HG02981 (cell line): ENCODE measurements around the gene RXFP2.

Source experiments
- ATAC-seq: cut with Tn5 transposase; IDR thresholded peaks from one replicate; pipeline ENCODE4 v1.9.1; 2021; ENCODE audit warnings: mild to moderate bottlenecking, moderate library complexity; ENCODE audit not compliant: unreplicated experiment

The RXFP2 gene

GRCh38 chr13:31765138-31765785, 25.9 kb downstream of the RXFP2 start:
- no peak for ATAC-seq

- ATAC-seq, result no peak
These were observed 28.0 kb downstream of the RXFP2 start for GRCh38 chr13:31767175-31767900.

- ATAC-seq, result no peak
These were observed 29.0 kb downstream of the RXFP2 start for GRCh38 chr13:31768351-31768750.

GRCh38 chr13:31769575-31769974, 30.2 kb downstream of the RXFP2 start:
- no peak for ATAC-seq

- ATAC-seq, result no peak
These were observed 32.9 kb downstream of the RXFP2 start for GRCh38 chr13:31772231-31772630.

- no peak for ATAC-seq
These were observed 34.2 kb downstream of the RXFP2 start for GRCh38 chr13:31773538-31773937.

GRCh38 chr13:31774186-31774750, 34.9 kb downstream of the RXFP2 start:
- ATAC-seq, result no peak

GRCh38 chr13:31775148-31775547, 35.8 kb downstream of the RXFP2 start:
- no peak for ATAC-seq

- ATAC-seq, result no peak
These were observed 36.4 kb downstream of the RXFP2 start for GRCh38 chr13:31775686-31776085.

- no peak for ATAC-seq
These were observed 41.7 kb downstream of the RXFP2 start for GRCh38 chr13:31781064-31781463.

GRCh38 chr13:31786011-31786410, 46.7 kb downstream of the RXFP2 start:
- ATAC-seq, result no peak

GRCh38 chr13:31790992-31791391, 51.7 kb downstream of the RXFP2 start:
- ATAC-seq, result no peak

- ATAC-seq, result no peak
These were observed 53.9 kb downstream of the RXFP2 start for GRCh38 chr13:31793246-31793645.

- no peak for ATAC-seq
These were observed 55.1 kb downstream of the RXFP2 start for GRCh38 chr13:31794452-31794851.

- ATAC-seq, result no peak
These were observed 57.9 kb downstream of the RXFP2 start for GRCh38 chr13:31797154-31797775.

- ATAC-seq, result no peak
These were observed 58.9 kb downstream of the RXFP2 start for GRCh38 chr13:31798189-31798588.

GRCh38 chr13:31801088-31801487, 61.8 kb downstream of the RXFP2 start:
- ATAC-seq, result no peak

GRCh38 chr13:31803311-31803710, 64.0 kb downstream of the RXFP2 start:
- ATAC-seq, result no peak

GRCh38 chr13:31805841-31806240, 66.5 kb downstream of the RXFP2 start:
- ATAC-seq, result no peak

- no peak for ATAC-seq
These were observed 67.8 kb downstream of the RXFP2 start for GRCh38 chr13:31807090-31807541.

GRCh38 chr13:31814536-31814935, 75.2 kb downstream of the RXFP2 start:
- no peak for ATAC-seq
